Thoracic aorta (tissue), 2 donors: ENCODE results near the gene HNMT. TPM values are rescaled to one million over a fixed set of nuclear protein-coding genes. Genes with fewer than 3 reads are reported as not detected.

Source experiments
- ATAC-seq: fragments of 150-250 bp; one replicate; pipeline ENCODE4 v1.8.0; 2017; ENCODE audit warnings: low read depth; ENCODE audit not compliant: insufficient number of reproducible peaks, low FRiP score
- DNase-seq: peaks from one replicate; pipeline ENCODE4 v3.0.0-alpha.2; 2020; ENCODE audit warnings: low spot score
- H3K27ac ChIP-seq, 2 donors: fragments of 200-600 bp; sonication (generic); 1 replicate in 1 of 2; 2 replicates in 1 of 2; pipeline ENCODE4 v1.5.1; 2016; ENCODE audit warnings: mild to moderate bottlenecking in 2 of 2, moderate library complexity in 2 of 2
- H3K27me3 ChIP-seq: fragments of 200-600 bp; sonication (generic); replicated peaks from 2 replicates; pipeline ENCODE4 v1.6.0; 2016; ENCODE audit warnings: mild to moderate bottlenecking; ENCODE audit not compliant: insufficient read depth
- H3K36me3 ChIP-seq: fragments of 200-600 bp; sonication (generic); one replicate; pipeline ENCODE4 v1.5.1; 2016
- H3K4me1 ChIP-seq, 2 donors: fragments of 200-600 bp; sonication (generic); 1 replicate in 1 of 2; 2 replicates in 1 of 2; pipeline versions ENCODE4 v1.5.1 to v1.6.0; 2016; ENCODE audit warnings: low read depth in 2 of 2, mild to moderate bottlenecking in 1 of 2; ENCODE audit not compliant: control insufficient read depth in 1 of 2
- H3K4me3 ChIP-seq: fragments of 200-600 bp; sonication (generic); 2 replicates; pipeline ENCODE4 v1.5.1; 2016; ENCODE audit warnings: mild to moderate bottlenecking
- H3K9me3 ChIP-seq: fragments of 200-600 bp; sonication (generic); 2 replicates; pipeline ENCODE4 v1.5.1; 2016
- total RNA-seq, 2 donors: library from RNA; depleted of rRNA; stranded (reverse); fragments of >200 nt; gene quantifications; one replicate each; pipeline versions ENCODE4 v1.1.0 to v1.2.3, GENCODE V29; 2016
- TF ChIP-seq, protein P1 (sequence below): fragments of 200-600 bp; sonication (generic); IDR thresholded peaks from one replicate; pipeline ENCODE4 v1.5.1; 2019; ENCODE audit warnings: antibody characterized with exemption

The HNMT gene
- total RNA-seq, 2 donors from 2014 or later = 57.0 to 67.2 TPM

DNA sequence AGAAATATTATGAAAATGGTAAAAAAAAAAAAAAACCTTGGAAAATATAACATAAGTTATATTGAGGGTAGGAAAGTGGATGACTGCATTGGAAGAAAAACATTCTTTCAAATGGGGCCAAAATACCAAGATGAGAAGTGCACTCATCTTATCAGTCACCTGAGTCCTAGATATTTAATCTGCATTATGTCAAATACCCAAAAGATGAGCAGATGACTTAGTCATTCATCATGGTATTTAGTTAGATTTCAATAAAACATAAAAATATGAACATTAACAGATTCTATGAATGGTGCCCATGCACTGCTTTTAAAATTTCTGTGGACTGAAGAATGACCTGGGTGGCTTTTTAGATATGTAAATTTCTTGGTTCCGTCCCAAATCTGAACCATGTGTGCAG is 56.9 kb downstream of the HNMT start:
- TF ChIP-seq, protein P1, sequence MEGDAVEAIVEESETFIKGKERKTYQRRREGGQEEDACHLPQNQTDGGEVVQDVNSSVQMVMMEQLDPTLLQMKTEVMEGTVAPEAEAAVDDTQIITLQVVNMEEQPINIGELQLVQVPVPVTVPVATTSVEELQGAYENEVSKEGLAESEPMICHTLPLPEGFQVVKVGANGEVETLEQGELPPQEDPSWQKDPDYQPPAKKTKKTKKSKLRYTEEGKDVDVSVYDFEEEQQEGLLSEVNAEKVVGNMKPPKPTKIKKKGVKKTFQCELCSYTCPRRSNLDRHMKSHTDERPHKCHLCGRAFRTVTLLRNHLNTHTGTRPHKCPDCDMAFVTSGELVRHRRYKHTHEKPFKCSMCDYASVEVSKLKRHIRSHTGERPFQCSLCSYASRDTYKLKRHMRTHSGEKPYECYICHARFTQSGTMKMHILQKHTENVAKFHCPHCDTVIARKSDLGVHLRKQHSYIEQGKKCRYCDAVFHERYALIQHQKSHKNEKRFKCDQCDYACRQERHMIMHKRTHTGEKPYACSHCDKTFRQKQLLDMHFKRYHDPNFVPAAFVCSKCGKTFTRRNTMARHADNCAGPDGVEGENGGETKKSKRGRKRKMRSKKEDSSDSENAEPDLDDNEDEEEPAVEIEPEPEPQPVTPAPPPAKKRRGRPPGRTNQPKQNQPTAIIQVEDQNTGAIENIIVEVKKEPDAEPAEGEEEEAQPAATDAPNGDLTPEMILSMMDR = no peak
- no peak for ATAC-seq

DNA sequence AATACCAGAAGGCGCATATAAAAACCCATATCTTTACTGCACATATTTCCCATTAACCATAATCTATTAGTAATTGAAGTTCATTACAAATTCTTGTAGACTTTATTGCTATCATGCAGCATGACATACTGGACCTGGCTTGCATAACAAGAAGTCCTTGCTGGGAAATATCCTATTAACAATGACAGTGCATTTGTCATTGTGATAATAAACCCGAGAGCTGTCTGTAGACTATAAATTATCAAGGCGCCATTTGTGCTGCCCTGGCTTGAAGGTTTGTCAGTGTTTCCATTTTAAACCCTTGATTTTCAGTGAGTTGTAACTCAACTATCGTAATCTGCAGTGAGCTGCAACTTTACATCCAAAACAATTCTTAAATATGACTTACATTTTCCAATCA is 59.0 kb downstream of the HNMT start:
- peaks cover 4 to 18% of the 10 kb centered on the region in 2 donors for H3K4me1 ChIP-seq
- H3K4me3 ChIP-seq = no peak overlapping the region
- TF ChIP-seq, protein P1 = no peak
- H3K9me3 ChIP-seq = no peaks in the 10 kb centered on the region
- ATAC-seq (no peak), DNase-seq (no peak)
- H3K27ac ChIP-seq = no peak overlapping the region
- no peaks in the 10 kb centered on the region for H3K36me3 ChIP-seq
- H3K27me3 ChIP-seq = no peaks in the 10 kb centered on the region

More for the DNA sequence above, 56.9 kb downstream of the HNMT start:
- no peaks in the 10 kb centered on the region for H3K27me3 ChIP-seq
- peaks cover 4 to 18% of the 10 kb centered on the region in 2 donors for H3K4me1 ChIP-seq
- no peak overlapping the region for H3K4me3 ChIP-seq
- H3K27ac ChIP-seq = no peak overlapping the region
- no peak for DNase-seq
- no peaks in the 10 kb centered on the region for H3K36me3 ChIP-seq
- no peaks in the 10 kb centered on the region for H3K9me3 ChIP-seq

DNA sequence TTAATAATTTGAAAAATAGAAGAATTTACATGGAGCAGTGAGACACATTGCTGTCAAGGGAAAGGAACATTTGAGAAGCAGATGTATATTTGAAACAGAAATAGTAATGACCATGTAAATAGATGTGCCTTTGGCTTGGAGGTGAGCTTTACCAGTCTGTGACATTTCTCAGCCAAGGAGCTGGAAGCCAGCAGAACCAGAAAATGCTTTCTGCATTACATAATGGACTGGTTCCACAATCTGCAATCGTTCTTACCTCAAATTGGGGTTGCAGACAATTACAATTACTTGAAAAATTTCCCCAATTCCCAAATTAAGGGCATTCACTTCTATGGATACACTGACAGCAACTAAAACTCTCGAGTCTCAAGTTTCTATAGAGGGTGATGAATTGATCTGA is 59.7 kb downstream of the HNMT start:
- TF ChIP-seq, protein P1 = no peak
- ATAC-seq = no peak
- Histone ChIP-seq H3K9me3 (no peaks in the 10 kb centered on the region), H3K4me1 (peaks cover 5 to 13% of the 10 kb centered on the region in 2 donors), H3K27me3 (no peaks in the 10 kb centered on the region), H3K27ac (no peak overlapping the region), H3K36me3 (no peaks in the 10 kb centered on the region), H3K4me3 (no peak overlapping the region)
- no peak for DNase-seq

DNA sequence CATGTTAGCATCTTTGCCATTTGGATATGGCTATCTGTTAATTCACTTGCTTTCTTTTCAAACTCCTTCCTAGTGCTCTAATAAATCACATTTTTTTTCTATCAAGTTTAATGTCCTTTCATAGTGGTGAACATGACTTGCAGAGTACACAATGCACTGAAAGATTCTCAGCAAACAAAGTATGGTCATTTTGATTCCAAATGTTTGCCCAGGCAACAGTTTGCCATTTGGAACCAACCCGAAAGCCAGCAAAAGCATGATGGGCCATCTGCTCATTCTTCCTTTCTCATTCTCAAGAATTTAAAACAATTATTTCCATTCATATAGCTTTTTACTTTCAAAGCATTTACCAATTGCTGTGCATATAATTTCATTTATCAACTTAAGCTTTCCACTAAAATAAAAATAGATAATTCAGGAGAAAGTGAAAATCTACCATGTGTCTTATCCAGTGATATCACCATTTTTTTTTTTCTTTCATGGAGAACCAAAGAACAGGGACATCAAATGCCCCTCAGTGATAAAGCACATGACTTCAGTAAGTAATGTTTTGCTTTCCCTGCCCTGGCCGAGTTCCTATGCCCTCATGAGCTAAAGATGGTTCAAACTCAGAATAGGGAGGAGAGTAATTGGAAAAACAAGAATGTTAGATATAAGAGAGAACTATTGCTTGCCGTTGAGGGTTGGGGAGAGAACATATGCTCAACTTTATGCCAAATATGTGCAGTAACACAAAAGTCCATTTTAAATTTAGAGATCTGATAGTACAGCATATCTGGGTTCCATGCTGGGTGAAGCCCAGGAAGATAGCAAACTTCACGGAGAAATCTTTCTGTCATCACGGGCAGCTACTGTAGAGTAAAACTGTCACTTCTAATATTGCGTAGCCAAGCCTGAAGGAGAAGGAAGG is 62.1 kb downstream of the HNMT start:
- ATAC-seq (no peak), DNase-seq (no peak)
- Histone ChIP-seq H3K4me1 (peaks cover 6 to 9% of the 10 kb centered on the region in 2 donors), H3K9me3 (no peaks in the 10 kb centered on the region), H3K4me3 (no peak overlapping the region), H3K27me3 (no peaks in the 10 kb centered on the region), H3K27ac (no peak overlapping the region), H3K36me3 (no peaks in the 10 kb centered on the region)
- TF ChIP-seq, protein P1 = no peak

DNA sequence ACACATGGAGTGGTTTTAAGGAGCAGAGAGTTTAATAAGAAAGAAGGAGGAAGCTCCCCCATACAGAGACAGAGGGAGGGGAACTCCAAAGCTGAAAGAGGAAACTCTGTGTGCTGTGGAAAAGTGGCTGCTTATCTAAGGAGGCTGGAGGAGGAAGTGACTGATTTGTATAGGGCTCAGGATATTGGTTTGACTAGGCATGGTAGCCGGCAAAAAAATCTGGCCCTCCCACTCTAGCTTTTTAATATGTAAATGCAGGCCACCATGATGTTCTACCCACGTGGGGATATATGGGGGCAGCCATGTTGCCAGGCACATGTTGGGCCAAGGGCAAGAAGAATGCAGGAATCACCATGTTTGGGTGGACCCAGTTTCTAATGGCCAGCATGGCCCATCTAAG is 64.3 kb downstream of the HNMT start:
- TF ChIP-seq, protein P1 = no peak
- Histone ChIP-seq H3K4me3 (no peak overlapping the region), H3K4me1 (peaks cover 6 to 9% of the 10 kb centered on the region in 2 donors), H3K27me3 (no peaks in the 10 kb centered on the region), H3K36me3 (no peaks in the 10 kb centered on the region), H3K27ac (no peak overlapping the region), H3K9me3 (no peaks in the 10 kb centered on the region)
- ATAC-seq = no peak
- no peak for DNase-seq
